Bronchial epithelial cell (primary cell): Measurements from ENCODE around the gene JMJD6. TPM values are rescaled to one million over a fixed set of nuclear protein-coding genes. Genes with fewer than 3 reads are reported as not detected.

Experiments
- DNase-seq: peaks from one replicate; pipeline ENCODE4 v3.0.0-alpha.2; 2010; ENCODE audit warnings: low read depth
- FAIRE-seq: peaks from 2 replicates; lab custom pipeline; 2011; peaks lifted over from hg19 to GRCh38; lab: Jason Lieb, UNC
- H3K27me3 ChIP-seq: 2 replicates; pipeline ENCODE4 v1.5.1; 2011; ENCODE audit warnings: low read length; ENCODE audit not compliant: control insufficient read depth, insufficient read depth
- H3K36me3 ChIP-seq: 2 replicates; pipeline ENCODE4 v1.5.1; 2011; ENCODE audit warnings: low read length; ENCODE audit not compliant: control insufficient read depth, insufficient read depth
- H3K4me3 ChIP-seq: 2 replicates; pipeline ENCODE4 v1.5.1; 2011; ENCODE audit warnings: mild to moderate bottlenecking, low read depth, low read length, control low read depth
- total RNA-seq: library from RNA; depleted of rRNA; stranded (reverse); fragments of >200 nt; gene quantifications from 2 replicates; pipeline ENCODE4 v1.2.1, GENCODE V29; 2014
- TF ChIP-seq, protein P1 (sequence below): IDR thresholded peaks from 2 replicates; pipeline ENCODE4 v1.5.1; 2011; ENCODE audit warnings: mild to moderate bottlenecking, moderate library complexity, low read length, control low read depth, inconsistent platforms; ENCODE audit not compliant: insufficient read depth, severe bottlenecking

Gene JMJD6
- total RNA-seq, 1 donor from 2014 or later, result 16.6 TPM

DNA sequence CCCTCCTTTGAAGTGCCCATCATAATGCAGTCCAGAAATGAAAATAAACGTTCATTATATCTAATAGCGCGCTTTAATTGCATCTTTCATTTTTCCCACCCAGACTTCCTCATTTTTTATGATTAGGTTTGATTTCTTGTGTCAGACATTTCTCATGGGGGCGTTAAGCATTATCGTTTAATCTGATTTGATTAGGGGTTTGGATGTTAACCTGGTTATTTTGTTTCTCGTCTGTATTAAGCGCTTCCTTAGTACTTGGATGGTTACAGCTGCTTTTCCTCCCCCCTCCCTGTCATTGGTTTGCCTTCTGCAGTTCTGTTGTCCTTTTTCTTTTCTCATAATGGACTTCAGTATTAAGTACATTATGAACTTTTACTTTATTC is 12.1 kb upstream of the JMJD6 start:
- H3K36me3 ChIP-seq, result peaks cover 8% of the 10 kb centered on the region
- TF ChIP-seq, protein P1, sequence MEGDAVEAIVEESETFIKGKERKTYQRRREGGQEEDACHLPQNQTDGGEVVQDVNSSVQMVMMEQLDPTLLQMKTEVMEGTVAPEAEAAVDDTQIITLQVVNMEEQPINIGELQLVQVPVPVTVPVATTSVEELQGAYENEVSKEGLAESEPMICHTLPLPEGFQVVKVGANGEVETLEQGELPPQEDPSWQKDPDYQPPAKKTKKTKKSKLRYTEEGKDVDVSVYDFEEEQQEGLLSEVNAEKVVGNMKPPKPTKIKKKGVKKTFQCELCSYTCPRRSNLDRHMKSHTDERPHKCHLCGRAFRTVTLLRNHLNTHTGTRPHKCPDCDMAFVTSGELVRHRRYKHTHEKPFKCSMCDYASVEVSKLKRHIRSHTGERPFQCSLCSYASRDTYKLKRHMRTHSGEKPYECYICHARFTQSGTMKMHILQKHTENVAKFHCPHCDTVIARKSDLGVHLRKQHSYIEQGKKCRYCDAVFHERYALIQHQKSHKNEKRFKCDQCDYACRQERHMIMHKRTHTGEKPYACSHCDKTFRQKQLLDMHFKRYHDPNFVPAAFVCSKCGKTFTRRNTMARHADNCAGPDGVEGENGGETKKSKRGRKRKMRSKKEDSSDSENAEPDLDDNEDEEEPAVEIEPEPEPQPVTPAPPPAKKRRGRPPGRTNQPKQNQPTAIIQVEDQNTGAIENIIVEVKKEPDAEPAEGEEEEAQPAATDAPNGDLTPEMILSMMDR, result no peak

DNA sequence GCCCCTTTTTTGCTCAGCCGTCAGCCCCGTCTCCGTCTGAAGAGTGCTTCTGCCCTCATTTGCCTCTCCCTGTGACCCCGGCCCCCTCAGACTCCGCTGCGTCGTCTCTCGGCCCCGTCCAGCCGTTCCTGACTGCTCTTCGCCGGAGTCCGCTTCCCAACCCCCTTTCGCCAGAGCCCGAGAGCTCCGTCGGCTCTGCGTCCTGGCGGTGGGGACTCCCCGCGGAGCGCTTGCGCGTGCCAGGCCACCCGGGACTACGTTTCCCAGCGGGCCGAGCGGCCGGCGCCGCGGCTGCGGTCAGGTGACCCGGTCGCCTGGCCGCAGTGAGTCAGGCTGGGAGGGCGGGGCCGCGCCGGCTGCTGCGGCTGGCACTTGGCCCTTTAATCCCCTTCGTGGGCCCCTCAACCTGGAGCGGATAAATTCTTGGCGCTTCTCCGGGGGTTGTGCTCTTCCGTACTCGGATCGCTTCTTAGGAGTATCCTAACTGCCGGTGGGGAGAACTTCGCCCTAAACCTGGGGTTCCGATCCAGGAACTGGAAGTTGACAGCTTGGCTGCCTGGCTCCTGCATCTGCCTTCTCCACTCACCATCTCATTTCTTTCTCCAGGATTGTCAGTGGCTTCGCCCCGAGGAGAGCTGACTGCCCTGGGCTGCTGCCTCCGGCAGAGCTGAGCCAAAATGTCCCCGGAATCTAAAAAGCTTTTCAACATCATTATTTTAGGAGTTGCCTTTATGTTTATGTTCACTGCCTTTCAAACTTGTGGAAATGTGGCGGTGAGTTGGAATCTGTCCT is 11.5 kb upstream of the JMJD6 start, which contains the start of gene MFSD11:
Gene MFSD11, plus strand, starts transcription at position 444 of the 792 bp plus-strand sequence. Its CDS starts 234 bp downstream, at position 678.
- H3K4me3 ChIP-seq, result peak within 1 kb of the TSS; percentile 100
- no peaks in the 10 kb centered on the region for H3K27me3 ChIP-seq
- DNase-seq, result peak; percentile 85
- TF ChIP-seq, protein P1, result no peak
- FAIRE-seq, result no peak
- peaks cover 9% of the 10 kb centered on the region for H3K36me3 ChIP-seq

More for the DNA sequence above, 12.1 kb upstream of the JMJD6 start:
- peak overlapping the region; percentile 84 for H3K4me3 ChIP-seq
- DNase-seq, result no peak
- H3K27me3 ChIP-seq, result no peaks in the 10 kb centered on the region
- FAIRE-seq, result no peak

DNA sequence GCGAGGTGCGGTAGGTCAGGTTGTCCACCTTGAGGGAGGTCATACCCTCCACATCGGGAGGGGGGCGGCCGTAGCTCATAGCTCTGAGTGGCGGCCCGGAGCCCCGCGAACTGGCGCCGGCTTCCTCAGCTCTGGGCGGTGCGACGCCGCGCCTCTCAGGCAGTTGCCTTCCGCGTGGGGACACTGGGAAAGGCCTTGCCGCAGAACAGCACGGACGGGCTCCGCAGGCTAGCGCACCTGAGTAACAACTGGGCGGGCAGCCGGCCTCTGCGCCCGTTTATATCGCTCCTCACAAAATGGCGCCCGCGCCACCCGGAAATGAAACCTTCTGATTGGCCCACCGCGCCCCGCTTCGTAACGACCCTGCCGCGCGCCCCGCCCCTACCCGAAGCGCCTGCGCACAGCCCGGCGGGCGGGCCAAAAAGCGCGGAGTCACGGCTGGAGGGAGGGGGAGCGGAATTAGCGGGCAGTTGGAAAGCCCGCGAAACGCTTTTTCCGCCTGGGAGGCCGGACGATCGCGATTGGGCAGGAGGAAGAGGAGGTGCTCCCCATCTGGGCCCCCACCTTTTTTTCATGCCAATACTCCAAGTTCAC is 10.8 kb upstream of the JMJD6 start, which contains the start of gene SRSF2:
Gene SRSF2, minus strand, starts transcription at position 250 of the 594 bp plus-strand sequence. Its CDS starts 171 bp downstream, at position 79.
- TF ChIP-seq, protein P1, result no peak
- FAIRE-seq (no peak), DNase-seq (peak; percentile 90)
- no peaks in the 10 kb centered on the region for H3K27me3 ChIP-seq
- H3K36me3 ChIP-seq, result peaks cover 9% of the 10 kb centered on the region
- peak within 1 kb of the TSS; percentile 100 for H3K4me3 ChIP-seq

DNA sequence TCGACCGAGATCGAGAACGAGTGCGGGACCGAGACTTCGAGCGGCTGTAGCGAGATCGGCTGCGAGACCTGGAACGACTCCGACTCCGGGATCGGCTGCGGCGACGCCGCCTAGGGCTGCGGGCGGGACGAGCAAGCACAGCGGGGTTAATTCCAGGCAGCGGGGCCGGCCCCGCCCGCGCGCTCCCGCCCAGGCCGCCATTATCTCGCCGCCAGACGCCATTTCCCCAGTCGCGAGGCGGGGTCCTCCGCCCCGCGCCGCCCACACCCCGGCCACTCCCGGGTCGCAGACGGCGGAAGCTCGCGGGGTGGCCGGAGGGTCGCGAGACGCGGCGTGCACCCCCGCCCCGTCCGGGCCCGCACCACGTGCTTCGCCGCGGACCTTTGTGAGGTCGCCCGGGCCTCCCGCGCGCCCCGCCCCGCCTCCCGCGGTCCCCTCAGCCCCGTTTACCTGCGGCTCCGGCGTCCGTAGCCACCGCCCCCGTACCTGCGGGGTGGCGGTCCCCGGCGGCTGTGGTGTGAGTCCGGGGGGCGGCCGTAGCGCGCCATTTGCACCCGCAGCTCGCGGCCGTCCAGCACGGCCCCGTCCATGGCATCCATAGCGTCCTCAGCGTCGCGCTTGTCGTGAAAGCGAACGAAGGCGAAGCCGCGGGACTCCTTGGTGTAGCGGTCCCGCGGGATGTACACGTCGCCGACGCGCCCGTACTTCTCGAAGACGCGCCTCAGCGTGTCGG is 10.1 kb upstream of the JMJD6 start:
- DNase-seq (no peak), FAIRE-seq (no peak)
- Histone ChIP-seq H3K4me3 (peak overlapping the region; percentile 100), H3K27me3 (no peaks in the 10 kb centered on the region), H3K36me3 (peaks cover 9% of the 10 kb centered on the region)
- TF ChIP-seq, protein P1, result peak; percentile 41

DNA sequence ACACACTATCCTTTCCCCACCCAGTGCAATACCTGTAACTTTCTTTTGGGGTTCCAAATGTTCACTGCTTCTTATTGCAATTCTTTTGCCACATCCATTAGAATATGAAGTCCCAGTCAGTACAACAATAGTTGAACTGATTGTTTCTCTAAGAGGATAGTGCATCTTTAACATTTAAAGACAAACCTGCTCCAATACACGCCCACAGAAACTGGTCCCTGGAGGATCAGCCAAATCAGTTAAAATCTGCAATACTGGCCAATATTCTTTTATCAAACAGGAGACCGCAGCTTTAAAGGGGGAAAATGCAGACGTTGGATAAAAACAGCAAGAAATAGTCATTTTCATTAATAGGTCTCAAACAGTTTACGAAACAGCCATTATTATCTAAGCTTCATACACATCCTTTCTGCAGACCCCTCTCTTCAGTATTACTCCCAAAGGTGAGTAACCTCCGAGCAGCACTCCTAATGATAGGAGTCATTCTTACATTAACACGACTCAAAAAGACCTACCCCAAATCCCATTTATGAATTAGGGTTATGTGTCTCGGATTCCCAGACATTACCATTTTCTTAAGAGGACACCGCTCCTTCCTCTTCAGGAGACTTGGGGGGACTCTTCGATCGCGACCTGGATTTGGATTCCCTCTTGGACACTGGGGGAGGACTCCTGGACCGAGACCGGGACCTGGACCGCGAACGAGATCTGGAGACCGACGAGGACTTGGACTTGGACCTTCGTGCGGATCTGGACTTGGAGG is 9.4 kb upstream of the JMJD6 start:
- H3K4me3 ChIP-seq, result peak overlapping the region; percentile 100
- FAIRE-seq, result no peak
- TF ChIP-seq, protein P1, result no peak
- H3K36me3 ChIP-seq, result peaks cover 9% of the 10 kb centered on the region
- H3K27me3 ChIP-seq, result no peaks in the 10 kb centered on the region
- DNase-seq, result no peak
